OCI-LY7 (cell line): ENCODE data around the gene INTS3. TPM values are rescaled to one million over a fixed set of nuclear protein-coding genes. Genes with fewer than 3 reads are reported as not detected.

Experiments
- BruUV-seq: library from RNA; stranded (reverse); fragments of 400-500 nt; replicated peaks from 2 replicates; lab custom pipeline; 2021; lab: Mats Ljungman, UMichigan
- CTCF ChIA-PET: fragments of 300-600 bp; sonication (Branson Sonifier 250); formaldehyde crosslinking; loops from one replicate; lab custom pipeline; 2022; ENCODE audit warnings: antibody characterized with exemption; ENCODE audit not compliant: unreplicated experiment; lab: Charles Lee
- POLR2A ChIA-PET: fragments of 300-600 bp; sonication (Branson Sonifier 250); formaldehyde crosslinking; loops from one replicate; lab custom pipeline; 2022; ENCODE audit warnings: antibody characterized with exemption; lab: Charles Lee
- DNase-seq: peaks from one replicate; pipeline ENCODE4 v3.0.0-alpha.2; 2015; ENCODE audit warnings: low spot score
- H2AFZ ChIP-seq: fragments of 200-600 bp; sonication (generic), shearing (Covaris generic); 2 replicates; pipeline ENCODE4 v1.6.1; 2014; ENCODE audit warnings: mild to moderate bottlenecking, antibody characterized with exemption, low read length, moderate library complexity
- H3K27ac ChIP-seq: fragments of 200-600 bp; sonication (generic); 2 replicates; pipeline ENCODE4 v1.5.1; 2014; ENCODE audit warnings: mixed run types, low read depth, mild to moderate bottlenecking, moderate library complexity, low read length, inconsistent platforms; ENCODE audit not compliant: poor library complexity, severe bottlenecking
- H3K36me3 ChIP-seq: fragments of 200-600 bp; sonication (generic); 2 replicates; pipeline ENCODE4 v1.6.1; 2014; ENCODE audit warnings: mild to moderate bottlenecking, antibody characterized with exemption, low read length, moderate library complexity, mixed read lengths; ENCODE audit not compliant: insufficient read depth
- H3K4me1 ChIP-seq: fragments of 200-600 bp; sonication (generic); 2 replicates; pipeline ENCODE4 v1.5.1; 2014; ENCODE audit warnings: mild to moderate bottlenecking, low read length; ENCODE audit not compliant: insufficient read depth, poor library complexity, severe bottlenecking
- H3K4me2 ChIP-seq: fragments of 200-600 bp; sonication (generic); 2 replicates; pipeline ENCODE4 v1.6.1; 2014; ENCODE audit warnings: mild to moderate bottlenecking, low read length
- H3K4me3 ChIP-seq: fragments of 200-600 bp; sonication (generic); 2 replicates; pipeline ENCODE4 v1.5.1; 2014; ENCODE audit warnings: mild to moderate bottlenecking, low read depth, low read length; ENCODE audit not compliant: poor library complexity, severe bottlenecking
- H3K79me2 ChIP-seq: fragments of 200-600 bp; sonication (generic); 2 replicates; pipeline ENCODE4 v1.6.1; 2016; ENCODE audit warnings: low read depth, mild to moderate bottlenecking, low read length, moderate library complexity, mixed read lengths; ENCODE audit not compliant: insufficient read depth
- H3K9me2 ChIP-seq: fragments of 200-600 bp; sonication (generic); 2 replicates; pipeline ENCODE4 v1.6.1; 2016; ENCODE audit warnings: mild to moderate bottlenecking, low read length, mixed read lengths; ENCODE audit not compliant: insufficient read depth
- H3K9me3 ChIP-seq: fragments of 200-600 bp; sonication (generic); 2 replicates; pipeline ENCODE4 v1.6.1; 2014; ENCODE audit warnings: mild to moderate bottlenecking, mixed run types, low read length, mixed read lengths
- H4K20me1 ChIP-seq: fragments of 200-600 bp; sonication (generic); 2 replicates; pipeline ENCODE4 v1.6.1; 2014; ENCODE audit warnings: mild to moderate bottlenecking, antibody characterized with exemption, low read length, moderate library complexity, mixed read lengths; ENCODE audit not compliant: insufficient read depth
- EZH2phosphoT487 ChIP-seq: fragments of 200-600 bp; sonication (generic); IDR thresholded peaks from 2 replicates; pipeline ENCODE4 v1.6.1; 2018; ENCODE audit warnings: low read depth, borderline replicate concordance, mild to moderate bottlenecking, mixed run types, antibody characterized with exemption, low read length, moderate library complexity, mixed read lengths
- intact Hi-C: fragments of 100-400 bp; cut with micrococcal nuclease; formaldehyde crosslinking; loops from one replicate; pipeline ENCODE4 v1.10.0; 2022; ENCODE audit not compliant: unreplicated experiment
- total RNA-seq, 2 experiments: library from RNA; depleted of rRNA in 1 of 2; stranded (reverse); fragments of >200 nt in 1 of 2; shearing (Covaris generic) in 1 of 2; gene quantifications; 2 replicates each; pipeline ENCODE4 v1.2.3, GENCODE V29; 2014 to 2022
- TF ChIP-seq, protein P1 (sequence below): fragments of 200-600 bp; sonication (generic); conservative IDR thresholded peaks from 2 replicates; pipeline ENCODE4 v1.5.1; 2014; ENCODE audit warnings: mild to moderate bottlenecking, antibody characterized with exemption, low read length, moderate library complexity, mixed read lengths

INTS3 gene
- total RNA-seq, 2 experiments from 2014 or later: 33.5 to 67.3 TPM

DNA sequence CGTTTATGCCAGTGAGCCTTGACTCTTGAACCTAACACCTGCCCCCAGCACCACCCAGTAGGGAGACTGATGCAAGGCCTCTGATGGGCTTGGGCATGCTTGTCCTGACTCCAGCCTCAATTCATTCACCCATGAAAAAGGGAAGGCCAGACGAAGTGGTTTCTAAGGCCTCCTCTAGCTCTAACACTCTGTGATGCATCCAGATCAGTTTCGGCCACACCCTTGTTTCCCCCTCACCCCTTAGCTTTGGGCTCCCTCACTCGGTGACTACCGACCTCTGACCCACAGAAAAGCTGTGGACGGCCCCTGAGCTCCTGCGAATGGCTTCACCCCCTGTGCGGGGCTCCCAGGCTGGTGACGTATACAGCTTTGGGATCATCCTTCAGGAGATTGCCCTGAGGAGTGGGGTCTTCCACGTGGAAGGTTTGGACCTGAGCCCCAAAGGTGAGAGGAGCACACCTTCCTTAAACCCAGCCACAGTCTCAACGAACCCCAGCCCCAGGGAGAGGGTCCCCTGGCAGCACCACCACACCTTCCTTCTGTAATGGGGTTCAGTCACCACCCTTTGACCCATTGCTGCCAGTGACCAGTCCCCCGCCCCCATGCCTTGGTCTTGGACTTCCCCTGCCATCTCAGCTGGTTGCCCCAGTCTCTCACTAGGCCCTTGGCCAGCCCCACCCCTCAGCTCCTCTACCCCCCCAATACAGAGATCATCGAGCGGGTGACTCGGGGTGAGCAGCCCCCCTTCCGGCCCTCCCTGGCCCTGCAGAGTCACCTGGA lies 40.3 kb upstream of the INTS3 start:
- peaks cover 17% of the 10 kb centered on the region for H3K4me1 ChIP-seq
- no TSS peak for BruUV-seq
- no peaks in the 10 kb centered on the region for H3K9me2 ChIP-seq
- CTCF ChIA-PET: interaction anchor here (0.7 kb wide), 1 partner anchor 69 kb away, joined by 4 read pairs; no protein-coding TSS in a partner anchor
- DNase-seq: no peak
- H3K79me2 ChIP-seq: no peaks in the 10 kb centered on the region
- H3K9me3 ChIP-seq: no peaks in the 10 kb centered on the region
- no peaks in the 10 kb centered on the region for H3K36me3 ChIP-seq
- H3K4me2 ChIP-seq: no peak overlapping the region
- no peaks in the 10 kb centered on the region for H4K20me1 ChIP-seq
- no peak overlapping the region for H2AFZ ChIP-seq
- no peak for TF ChIP-seq EZH2phosphoT487
- TF ChIP-seq, protein P1, sequence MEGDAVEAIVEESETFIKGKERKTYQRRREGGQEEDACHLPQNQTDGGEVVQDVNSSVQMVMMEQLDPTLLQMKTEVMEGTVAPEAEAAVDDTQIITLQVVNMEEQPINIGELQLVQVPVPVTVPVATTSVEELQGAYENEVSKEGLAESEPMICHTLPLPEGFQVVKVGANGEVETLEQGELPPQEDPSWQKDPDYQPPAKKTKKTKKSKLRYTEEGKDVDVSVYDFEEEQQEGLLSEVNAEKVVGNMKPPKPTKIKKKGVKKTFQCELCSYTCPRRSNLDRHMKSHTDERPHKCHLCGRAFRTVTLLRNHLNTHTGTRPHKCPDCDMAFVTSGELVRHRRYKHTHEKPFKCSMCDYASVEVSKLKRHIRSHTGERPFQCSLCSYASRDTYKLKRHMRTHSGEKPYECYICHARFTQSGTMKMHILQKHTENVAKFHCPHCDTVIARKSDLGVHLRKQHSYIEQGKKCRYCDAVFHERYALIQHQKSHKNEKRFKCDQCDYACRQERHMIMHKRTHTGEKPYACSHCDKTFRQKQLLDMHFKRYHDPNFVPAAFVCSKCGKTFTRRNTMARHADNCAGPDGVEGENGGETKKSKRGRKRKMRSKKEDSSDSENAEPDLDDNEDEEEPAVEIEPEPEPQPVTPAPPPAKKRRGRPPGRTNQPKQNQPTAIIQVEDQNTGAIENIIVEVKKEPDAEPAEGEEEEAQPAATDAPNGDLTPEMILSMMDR: no peak
- POLR2A ChIA-PET: interaction anchor here (0.6 kb wide), 1 partner anchor 300 kb away, joined by 6 read pairs; no protein-coding TSS in a partner anchor
- no peak overlapping the region for H3K4me3 ChIP-seq
- intact Hi-C loops: no loop called here
- H3K27ac ChIP-seq: no peak overlapping the region

- DNase-seq: no peak
- ChIA-PET POLR2A (no interaction called here), CTCF (interaction anchor here (0.7 to 0.8 kb wide), 2 partner anchors 16 to 69 kb away, joined by 3 to 4 read pairs; no protein-coding TSS in a partner anchor)
- H3K79me2 ChIP-seq: no peaks in the 10 kb centered on the region
- BruUV-seq: no TSS peak
- no peak overlapping the region for H3K4me3 ChIP-seq
- intact Hi-C loops: no loop called here
- H3K27ac ChIP-seq: no peak overlapping the region
- no peaks in the 10 kb centered on the region for H3K9me3 ChIP-seq
- H3K4me2 ChIP-seq: no peak overlapping the region
- H2AFZ ChIP-seq: no peak overlapping the region
- TF ChIP-seq, protein P1: no peak
- no peak for TF ChIP-seq EZH2phosphoT487
- no peaks in the 10 kb centered on the region for H3K36me3 ChIP-seq
- H4K20me1 ChIP-seq: no peaks in the 10 kb centered on the region
- H3K9me2 ChIP-seq: no peaks in the 10 kb centered on the region
- peaks cover 17% of the 10 kb centered on the region for H3K4me1 ChIP-seq
Observed at GRCh38 chr1:153688276-153688675, 39.6 kb upstream of the INTS3 start.
